Measurements from ENCODE around the gene PAM16.
A peak's percentile ranks its signal among the peaks of the same experiment; 100 is the strongest.

Gene PAM16

GRCh38 chr16:4324492-4325252 lies 26.4 kb downstream of the PAM16 start:
- DNase-seq (ENCODE audit: low read depth), result no peak
- no peak overlapping the region for H3K4me3 ChIP-seq (ENCODE audit: low read depth, low read length)

GRCh38 chr16:4323845-4324488 lies 27.2 kb downstream of the PAM16 start:
- no peak for DNase-seq (ENCODE audit: low read depth)
- H3K4me3 ChIP-seq (ENCODE audit: low read depth, low read length), result no peak overlapping the region

- DNase-seq (ENCODE audit: low read depth), result no peak
- no peak overlapping the region for H3K4me3 ChIP-seq (ENCODE audit: low read depth, low read length)
Observed at GRCh38 chr16:4323071-4323844, 27.9 kb downstream of the PAM16 start.

- H3K4me3 ChIP-seq (ENCODE audit: low read depth, low read length), result no peak overlapping the region
- no peak for DNase-seq (ENCODE audit: low read depth)
Observed at GRCh38 chr16:4322121-4323052, 28.7 kb downstream of the PAM16 start.

- no peak overlapping the region for H3K4me3 ChIP-seq (ENCODE audit: low read depth, low read length)
- no peak for DNase-seq (ENCODE audit: low read depth)
Observed at GRCh38 chr16:4321286-4322120, 29.6 kb downstream of the PAM16 start.

GRCh38 chr16:4320571-4321137 lies 30.5 kb downstream of the PAM16 start:
- DNase-seq (ENCODE audit: low read depth), result no peak

GRCh38 chr16:4319454-4320421 lies 31.4 kb downstream of the PAM16 start:
- DNase-seq (ENCODE audit: low read depth), result no peak
- no peak overlapping the region for H3K4me3 ChIP-seq (ENCODE audit: low read depth, low read length)

More at GRCh38 chr16:4320571-4321137, 30.5 kb downstream of the PAM16 start:
- no peak overlapping the region for H3K4me3 ChIP-seq (ENCODE audit: low read depth, low read length)

GRCh38 chr16:4318967-4319366 lies 32.2 kb downstream of the PAM16 start:
- no peak for DNase-seq (ENCODE audit: low read depth)
- no peak overlapping the region for H3K4me3 ChIP-seq (ENCODE audit: low read depth, low read length)

- peak overlapping the region; percentile 78 for H3K4me3 ChIP-seq (ENCODE audit: low read depth, low read length)
- DNase-seq (ENCODE audit: low read depth), result no peak
Observed at GRCh38 chr16:4318451-4318910, 32.6 kb downstream of the PAM16 start.

GRCh38 chr16:4317532-4318450 lies 33.3 kb downstream of the PAM16 start:
- DNase-seq (ENCODE audit: low read depth), result no peak
- peak overlapping the region; percentile 78 for H3K4me3 ChIP-seq (ENCODE audit: low read depth, low read length)

GRCh38 chr16:4316864-4317531 lies 34.1 kb downstream of the PAM16 start:
- H3K4me3 ChIP-seq (ENCODE audit: low read depth, low read length), result peak overlapping the region; percentile 78
- no peak for DNase-seq (ENCODE audit: low read depth)

GRCh38 chr16:4316108-4316863 lies 34.8 kb downstream of the PAM16 start:
- DNase-seq (ENCODE audit: low read depth), result no peak
- H3K4me3 ChIP-seq (ENCODE audit: low read depth, low read length), result peak overlapping the region; percentile 78

- DNase-seq (ENCODE audit: low read depth), result peak; percentile 64
- H3K4me3 ChIP-seq (ENCODE audit: low read depth, low read length), result peak within 1 kb of the TSS; percentile 78
Observed at GRCh38 chr16:4315186-4316107, 35.7 kb downstream of the PAM16 start, which contains the start of gene GLIS2. Gene GLIS2 (plus strand): TSS chr16:4316067. CDS start chr16:4332281, 16,214 bp downstream.

Data from skeletal muscle cell (primary cell).